OCI-LY1 (cell line): ENCODE measurements around the gene ALDH1L1.

Experiments used
- H2AFZ ChIP-seq: fragments of 200-600 bp; sonication (generic), shearing (Covaris generic); 2 replicates; pipeline ENCODE4 v1.6.0; 2014; ENCODE audit warnings: antibody characterized with exemption, mild to moderate bottlenecking, low read length
- H3F3A ChIP-seq: fragments of 200-600 bp; sonication (generic), shearing (Covaris generic); 2 replicates; pipeline ENCODE4 v1.6.0; 2014; ENCODE audit warnings: mild to moderate bottlenecking, antibody characterized with exemption, low read length, moderate library complexity; ENCODE audit not compliant: insufficient read depth
- H3K27ac ChIP-seq: fragments of 200-600 bp; sonication (generic); 2 replicates; pipeline ENCODE4 v1.5.1; 2014; ENCODE audit warnings: low read length, mixed run types, mild to moderate bottlenecking, low read depth; ENCODE audit not compliant: poor library complexity, severe bottlenecking
- H3K27me3 ChIP-seq: fragments of 200-600 bp; sonication (generic); 2 replicates; pipeline ENCODE4 v1.6.0; 2014; ENCODE audit warnings: antibody characterized with exemption, mild to moderate bottlenecking, low read length, moderate library complexity; ENCODE audit not compliant: insufficient read depth
- H3K36me3 ChIP-seq: fragments of 200-600 bp; sonication (generic); 2 replicates; pipeline ENCODE4 v1.6.1; 2014; ENCODE audit warnings: mild to moderate bottlenecking, antibody characterized with exemption, low read length, moderate library complexity, mixed read lengths; ENCODE audit not compliant: insufficient read depth
- H3K4me1 ChIP-seq: fragments of 200-600 bp; sonication (generic); 2 replicates; pipeline ENCODE4 v1.5.1; 2014; ENCODE audit warnings: mild to moderate bottlenecking, low read length, moderate library complexity; ENCODE audit not compliant: insufficient read depth, severe bottlenecking
- H3K4me2 ChIP-seq: fragments of 200-600 bp; sonication (generic), shearing (Covaris generic); 2 replicates; pipeline ENCODE4 v1.6.1; 2014; ENCODE audit warnings: low read length
- H3K4me3 ChIP-seq: fragments of 200-600 bp; sonication (generic); 2 replicates; pipeline ENCODE4 v1.5.1; 2014; ENCODE audit warnings: low read length, low read depth, mild to moderate bottlenecking, mixed read lengths; ENCODE audit not compliant: poor library complexity, severe bottlenecking
- H3K79me2 ChIP-seq: fragments of 200-600 bp; shearing (Covaris generic); 2 replicates; pipeline ENCODE4 v1.6.1; 2016; ENCODE audit warnings: mixed run types, low read length, mixed read lengths; ENCODE audit not compliant: insufficient read depth
- H3K9ac ChIP-seq: fragments of 200-600 bp; sonication (generic), shearing (Covaris generic); 2 replicates; pipeline ENCODE4 v1.6.1; 2014; ENCODE audit warnings: mild to moderate bottlenecking, low read length, mixed read lengths
- H3K9me2 ChIP-seq: fragments of 200-600 bp; sonication (generic), shearing (Covaris generic); 2 replicates; pipeline ENCODE4 v1.6.1; 2014; ENCODE audit warnings: low read depth, mild to moderate bottlenecking, low read length, mixed read lengths
- H3K9me3 ChIP-seq: fragments of 200-600 bp; shearing (Covaris generic); 2 replicates; pipeline ENCODE4 v1.6.1; 2014; ENCODE audit warnings: low read length, mixed read lengths
- H4K20me1 ChIP-seq: fragments of 200-600 bp; sonication (generic), shearing (Covaris generic); 2 replicates; pipeline ENCODE4 v1.6.0; 2016; ENCODE audit warnings: mild to moderate bottlenecking, low read length; ENCODE audit not compliant: insufficient read depth
- EZH2 ChIP-seq: fragments of 200-600 bp; sonication (generic), shearing (Covaris generic); IDR thresholded peaks from 2 replicates; pipeline ENCODE4 v1.8.0; 2017; ENCODE audit warnings: borderline replicate concordance, mixed run types, mild to moderate bottlenecking, antibody characterized with exemption, low read length, moderate library complexity, mixed read lengths
- TF ChIP-seq, protein P1 (sequence below): fragments of 200-600 bp; sonication (generic), shearing (Covaris generic); IDR thresholded peaks from 2 replicates; pipeline ENCODE4 v1.5.1; 2017; ENCODE audit warnings: mild to moderate bottlenecking, antibody characterized with exemption, low read length, moderate library complexity, mixed read lengths

ALDH1L1 gene

GRCh38 chr3:126201168-126201567 is 20.8 kb upstream of the ALDH1L1 start:
- no peaks in the 10 kb centered on the region for H3K4me1 ChIP-seq
- no peak overlapping the region for H3K4me2 ChIP-seq
- H4K20me1 ChIP-seq, result no peaks in the 10 kb centered on the region
- no peaks in the 10 kb centered on the region for H3K79me2 ChIP-seq
- no peak overlapping the region for H3K4me3 ChIP-seq
- H3K9ac ChIP-seq, result no peak overlapping the region
- H3K27me3 ChIP-seq, result no peaks in the 10 kb centered on the region
- no peaks in the 10 kb centered on the region for H3K9me3 ChIP-seq
- H3K9me2 ChIP-seq, result no peaks in the 10 kb centered on the region
- TF ChIP-seq, protein P1, sequence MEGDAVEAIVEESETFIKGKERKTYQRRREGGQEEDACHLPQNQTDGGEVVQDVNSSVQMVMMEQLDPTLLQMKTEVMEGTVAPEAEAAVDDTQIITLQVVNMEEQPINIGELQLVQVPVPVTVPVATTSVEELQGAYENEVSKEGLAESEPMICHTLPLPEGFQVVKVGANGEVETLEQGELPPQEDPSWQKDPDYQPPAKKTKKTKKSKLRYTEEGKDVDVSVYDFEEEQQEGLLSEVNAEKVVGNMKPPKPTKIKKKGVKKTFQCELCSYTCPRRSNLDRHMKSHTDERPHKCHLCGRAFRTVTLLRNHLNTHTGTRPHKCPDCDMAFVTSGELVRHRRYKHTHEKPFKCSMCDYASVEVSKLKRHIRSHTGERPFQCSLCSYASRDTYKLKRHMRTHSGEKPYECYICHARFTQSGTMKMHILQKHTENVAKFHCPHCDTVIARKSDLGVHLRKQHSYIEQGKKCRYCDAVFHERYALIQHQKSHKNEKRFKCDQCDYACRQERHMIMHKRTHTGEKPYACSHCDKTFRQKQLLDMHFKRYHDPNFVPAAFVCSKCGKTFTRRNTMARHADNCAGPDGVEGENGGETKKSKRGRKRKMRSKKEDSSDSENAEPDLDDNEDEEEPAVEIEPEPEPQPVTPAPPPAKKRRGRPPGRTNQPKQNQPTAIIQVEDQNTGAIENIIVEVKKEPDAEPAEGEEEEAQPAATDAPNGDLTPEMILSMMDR, result no peak
- TF ChIP-seq EZH2, result no peak
- no peaks in the 10 kb centered on the region for H3K36me3 ChIP-seq
- no peak overlapping the region for H3K27ac ChIP-seq
- no peak overlapping the region for H2AFZ ChIP-seq
- no peaks in the 10 kb centered on the region for H3F3A ChIP-seq

DNA sequence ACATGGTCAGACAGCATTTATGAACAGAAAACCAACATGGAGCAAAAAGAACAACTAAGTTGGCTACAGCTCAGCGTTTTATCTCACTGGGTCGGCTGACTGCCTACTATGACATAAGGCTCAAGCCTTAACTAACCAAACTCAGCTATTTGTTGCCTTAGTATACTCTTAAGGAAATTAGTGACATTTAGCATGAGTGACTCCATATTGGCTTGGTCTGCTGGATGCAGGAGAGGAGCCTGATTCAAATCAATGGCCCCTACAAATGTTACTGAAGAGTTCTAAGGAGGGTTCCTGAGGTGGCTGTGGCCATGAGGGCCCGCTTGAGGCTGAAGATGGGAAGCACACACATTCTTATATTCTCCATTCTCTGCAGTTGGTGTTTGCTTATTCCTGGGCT is 20.1 kb upstream of the ALDH1L1 start:
- H3K4me3 ChIP-seq, result no peak overlapping the region
- H3K4me1 ChIP-seq, result no peaks in the 10 kb centered on the region
- H2AFZ ChIP-seq, result no peak overlapping the region
- H3K27ac ChIP-seq, result no peak overlapping the region
- no peaks in the 10 kb centered on the region for H3K79me2 ChIP-seq
- H3K9me2 ChIP-seq, result no peaks in the 10 kb centered on the region
- no peaks in the 10 kb centered on the region for H4K20me1 ChIP-seq
- no peaks in the 10 kb centered on the region for H3K36me3 ChIP-seq
- no peak overlapping the region for H3K4me2 ChIP-seq
- H3K9me3 ChIP-seq, result no peaks in the 10 kb centered on the region
- no peak overlapping the region for H3K9ac ChIP-seq
- no peaks in the 10 kb centered on the region for H3F3A ChIP-seq
- TF ChIP-seq, protein P1, result no peak
- no peak for TF ChIP-seq EZH2
- no peaks in the 10 kb centered on the region for H3K27me3 ChIP-seq

DNA sequence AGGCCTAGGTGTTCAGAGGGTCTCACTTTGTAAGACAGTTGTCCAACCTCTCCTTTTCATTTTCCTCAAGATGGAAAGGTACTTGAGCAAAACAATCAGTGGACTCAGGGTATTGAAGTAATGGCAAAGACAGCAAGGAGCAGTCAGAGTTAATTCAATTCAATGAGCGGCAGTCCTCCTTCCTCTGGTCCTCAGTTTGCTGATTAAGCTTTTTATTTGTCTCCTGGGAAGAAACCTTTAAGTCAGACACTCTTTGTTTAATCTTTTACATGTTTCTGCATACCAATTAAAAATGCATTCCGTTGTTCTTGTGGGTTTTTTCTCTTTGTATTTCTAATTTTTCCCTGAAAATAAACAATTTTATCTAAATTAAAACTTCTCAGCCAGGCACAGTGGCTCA is 18.9 kb upstream of the ALDH1L1 start:
- Histone ChIP-seq H3K9me2 (no peaks in the 10 kb centered on the region), H3K4me1 (no peaks in the 10 kb centered on the region), H3K79me2 (no peaks in the 10 kb centered on the region), H3K27ac (no peak overlapping the region), H3F3A (no peaks in the 10 kb centered on the region), H3K9me3 (peaks cover 8% of the 10 kb centered on the region), H3K4me3 (no peak overlapping the region), H3K27me3 (no peaks in the 10 kb centered on the region), H4K20me1 (no peaks in the 10 kb centered on the region), H3K4me2 (no peak overlapping the region), H3K36me3 (no peaks in the 10 kb centered on the region), H2AFZ (no peak overlapping the region), H3K9ac (no peak overlapping the region)
- TF ChIP-seq, protein P1, result no peak
- TF ChIP-seq EZH2, result no peak
